NCI-H1048 (cell line): ENCODE data around the gene PCDHGA6.
"Not testable (repeated sequence)": the region's sequence is repeated elsewhere in the genome, so short reads cannot be mapped to it uniquely, and the experiment has no call there.

Experiments used
- DNase-seq: peaks from one replicate; lab custom pipeline; 2025; lab: John Stamatoyannopoulos, UW

The PCDHGA6 gene

GRCh38 chr5:141360685-141361084, 13.0 kb upstream of the PCDHGA6 start:
- DNase-seq = no peak

- DNase-seq = no peak
Observed at GRCh38 chr5:141362719-141363118, 11.0 kb upstream of the PCDHGA6 start.

DNA sequence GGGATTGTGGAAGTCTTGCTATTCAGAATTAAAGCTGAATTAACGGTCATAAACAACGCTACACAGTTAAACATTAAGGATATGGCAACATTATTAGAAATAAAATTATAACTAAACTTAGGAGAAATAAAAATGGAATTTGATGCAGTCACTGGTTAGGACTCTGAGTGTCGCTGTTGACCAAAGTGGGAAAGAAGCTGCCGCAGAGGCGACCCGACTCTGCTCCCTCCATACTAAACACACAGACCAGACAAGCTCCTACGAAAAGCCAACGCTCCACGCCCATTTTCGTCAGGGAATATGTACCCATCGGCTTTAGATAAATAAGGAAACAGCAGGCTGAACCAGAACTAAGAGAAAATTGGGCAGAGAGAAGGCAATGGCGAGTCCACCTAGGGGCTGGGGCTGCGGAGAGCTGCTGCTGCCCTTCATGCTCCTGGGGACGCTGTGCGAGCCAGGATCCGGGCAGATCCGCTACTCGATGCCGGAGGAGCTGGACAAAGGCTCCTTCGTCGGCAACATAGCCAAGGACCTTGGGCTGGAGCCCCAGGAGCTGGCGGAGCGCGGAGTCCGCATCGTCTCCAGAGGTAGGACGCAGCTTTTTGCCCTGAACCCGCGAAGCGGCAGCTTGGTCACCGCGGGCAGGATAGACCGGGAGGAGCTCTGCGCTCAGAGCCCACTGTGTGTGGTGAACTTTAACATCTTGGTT, 9.6 kb upstream of the PCDHGA6 start, which contains the start of gene PCDHGA5:
Gene PCDHGA5 (plus strand): TSS at position 211 of the 709 bp plus-strand sequence. CDS start 169 bp downstream, at position 380.
- DNase-seq = no peak

GRCh38 chr5:141366016-141366896, 7.4 kb upstream of the PCDHGA6 start:
- no peak for DNase-seq

DNA sequence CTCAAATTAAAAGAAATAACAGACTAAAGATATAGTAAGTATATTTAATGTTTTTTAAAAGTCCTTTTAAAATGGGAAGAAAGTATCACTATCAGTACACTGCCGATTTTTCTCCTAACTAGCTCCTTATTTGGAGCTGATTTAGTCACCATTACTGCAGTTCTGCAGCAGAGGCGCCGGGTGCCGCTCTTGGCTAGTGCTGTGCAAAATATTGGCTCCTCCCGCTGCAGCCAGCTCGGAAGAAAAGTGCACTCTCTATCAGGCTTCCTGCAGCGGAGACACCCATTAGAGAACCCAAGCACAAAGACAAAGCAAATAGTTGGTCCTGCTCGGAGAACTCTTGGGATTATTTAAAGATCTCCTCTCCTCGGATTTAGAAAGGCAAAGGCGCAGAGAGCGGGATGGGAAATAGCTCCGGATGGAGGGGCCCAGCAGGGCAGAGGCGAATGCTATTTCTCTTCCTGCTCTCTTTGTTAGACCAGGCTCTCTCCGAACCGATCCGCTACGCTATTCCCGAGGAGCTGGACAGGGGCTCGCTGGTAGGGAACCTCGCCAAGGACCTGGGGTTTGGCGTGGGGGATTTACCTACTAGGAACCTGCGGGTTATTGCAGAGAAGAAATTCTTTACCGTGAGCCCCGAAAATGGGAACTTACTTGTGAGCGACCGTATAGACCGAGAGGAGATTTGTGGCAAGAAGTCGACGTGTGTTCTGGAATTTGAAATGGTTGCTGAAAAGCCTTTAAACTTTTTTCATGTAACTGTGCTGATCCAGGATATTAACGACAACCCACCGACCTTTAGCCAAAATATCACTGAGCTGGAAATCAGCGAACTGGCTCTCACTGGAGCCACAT, 3.5 kb upstream of the PCDHGA6 start, which contains the start of gene PCDHGB3:
Gene PCDHGB3 (plus strand): TSS at position 249 of the 855 bp plus-strand sequence. CDS start 153 bp downstream, at position 402.
- no peak for DNase-seq

DNA sequence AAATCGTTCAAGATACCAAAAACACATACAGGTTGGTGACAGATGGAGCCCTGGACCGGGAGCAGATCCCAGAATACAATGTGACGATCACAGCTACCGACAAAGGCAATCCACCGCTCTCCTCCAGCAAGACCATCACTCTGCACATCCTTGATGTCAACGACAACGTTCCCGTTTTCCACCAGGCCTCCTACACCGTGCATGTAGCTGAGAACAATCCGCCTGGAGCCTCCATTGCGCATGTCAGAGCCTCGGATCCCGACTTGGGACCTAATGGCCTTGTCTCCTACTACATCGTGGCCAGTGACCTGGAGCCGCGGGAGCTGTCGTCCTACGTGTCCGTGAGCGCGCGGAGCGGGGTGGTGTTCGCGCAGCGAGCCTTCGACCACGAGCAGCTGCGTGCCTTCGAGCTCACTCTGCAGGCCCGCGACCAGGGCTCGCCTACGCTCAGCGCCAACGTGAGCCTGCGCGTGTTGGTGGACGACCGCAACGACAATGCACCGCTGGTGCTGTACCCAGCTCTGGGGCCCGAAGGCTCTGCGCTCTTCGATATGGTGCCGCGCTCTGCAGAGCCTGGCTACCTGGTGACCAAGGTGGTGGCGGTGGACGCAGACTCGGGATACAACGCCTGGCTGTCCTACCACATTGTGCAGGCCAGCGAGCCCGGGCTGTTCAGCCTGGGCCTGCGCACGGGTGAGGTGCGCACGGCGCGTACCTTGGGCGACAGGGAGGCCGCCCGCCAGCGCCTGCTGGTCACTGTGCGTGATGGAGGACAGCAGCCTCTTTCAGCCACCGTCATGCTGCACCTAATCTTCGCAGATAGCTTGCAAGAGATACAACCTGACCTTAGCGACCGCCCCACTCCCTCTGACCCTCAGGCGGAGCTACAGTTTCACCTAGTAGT, 1.9 kb upstream of the PCDHGA6 start:
- no peak for DNase-seq

- DNase-seq = no peak
Observed at GRCh38 chr5:141374627-141375026, 936 bp downstream of the PCDHGA6 start.

DNA sequence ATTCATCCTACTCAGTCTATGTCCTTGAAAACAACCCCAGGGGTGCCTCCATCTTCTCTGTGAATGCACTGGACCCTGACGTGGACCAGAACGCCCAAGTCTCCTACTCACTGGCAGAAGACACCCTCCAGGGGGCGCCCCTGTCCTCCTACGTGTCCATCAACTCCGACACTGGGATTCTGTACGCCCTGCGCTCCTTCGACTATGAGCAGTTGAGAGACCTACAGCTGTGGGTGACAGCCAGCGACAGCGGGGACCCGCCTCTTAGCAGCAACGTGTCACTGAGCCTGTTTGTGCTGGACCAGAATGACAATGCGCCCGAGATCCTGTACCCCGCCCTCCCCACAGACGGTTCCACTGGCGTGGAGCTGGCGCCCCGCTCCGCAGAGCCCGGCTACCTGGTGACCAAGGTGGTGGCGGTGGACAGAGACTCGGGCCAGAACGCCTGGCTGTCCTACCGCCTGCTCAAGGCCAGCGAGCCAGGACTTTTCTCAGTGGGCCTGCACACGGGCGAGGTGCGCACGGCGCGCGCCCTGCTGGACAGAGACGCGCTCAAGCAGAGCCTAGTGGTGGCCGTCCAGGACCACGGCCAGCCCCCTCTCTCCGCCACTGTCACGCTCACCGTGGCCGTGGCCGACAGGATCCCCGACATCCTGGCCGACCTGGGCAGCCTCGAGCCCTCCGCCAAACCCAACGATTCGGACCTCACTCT, 1.9 kb downstream of the PCDHGA6 start:
- DNase-seq = not testable (repeated sequence)

- DNase-seq = no peak
Observed at GRCh38 chr5:141382469-141383294, 9.0 kb downstream of the PCDHGA6 start, which contains the start of gene PCDHGA7. TSS of gene PCDHGA7 (plus strand) at chr5:141382742. CDS start at chr5:141382900, 158 bp downstream.

- DNase-seq = no peak
Observed at GRCh38 chr5:141383345-141383744, 9.7 kb downstream of the PCDHGA6 start.

DNA sequence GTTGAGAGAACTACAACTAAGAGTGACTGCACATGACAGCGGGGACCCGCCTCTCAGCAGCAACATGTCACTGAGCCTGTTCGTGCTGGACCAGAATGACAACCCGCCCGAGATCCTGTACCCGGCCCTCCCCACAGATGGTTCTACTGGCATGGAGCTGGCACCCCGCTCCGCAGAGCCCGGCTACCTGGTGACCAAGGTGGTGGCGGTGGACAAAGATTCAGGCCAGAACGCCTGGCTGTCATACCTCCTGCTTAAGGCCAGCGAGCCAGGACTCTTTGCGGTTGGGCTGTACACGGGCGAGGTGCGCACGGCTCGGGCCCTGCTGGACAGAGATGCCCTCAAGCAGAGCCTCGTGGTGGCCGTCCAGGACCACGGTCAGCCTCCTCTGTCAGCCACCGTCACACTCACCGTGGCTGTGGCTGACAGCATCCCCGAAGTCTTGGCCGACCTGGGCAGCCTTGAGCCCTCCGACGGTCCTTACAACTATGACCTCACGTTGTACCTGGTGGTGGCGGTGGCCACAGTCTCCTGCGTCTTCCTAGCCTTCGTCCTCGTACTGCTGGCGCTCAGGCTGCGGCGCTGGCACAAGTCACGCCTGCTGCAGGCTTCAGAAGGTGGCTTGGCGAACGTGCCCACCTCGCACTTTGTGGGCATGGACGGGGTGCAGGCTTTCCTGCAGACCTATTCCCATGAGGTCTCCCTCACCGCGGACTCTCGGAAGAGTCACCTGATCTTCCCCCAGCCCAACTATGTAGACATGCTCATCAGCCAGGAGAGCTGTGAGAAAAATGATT, 11.0 kb downstream of the PCDHGA6 start:
- no peak for DNase-seq

- not testable (repeated sequence) for DNase-seq
Observed at GRCh38 chr5:141387557-141388311, 14.0 kb downstream of the PCDHGA6 start, which contains the start of gene PCDHGB4. TSS of gene PCDHGB4 (plus strand) at chr5:141387698. CDS start at chr5:141387885, 187 bp downstream.

DNA sequence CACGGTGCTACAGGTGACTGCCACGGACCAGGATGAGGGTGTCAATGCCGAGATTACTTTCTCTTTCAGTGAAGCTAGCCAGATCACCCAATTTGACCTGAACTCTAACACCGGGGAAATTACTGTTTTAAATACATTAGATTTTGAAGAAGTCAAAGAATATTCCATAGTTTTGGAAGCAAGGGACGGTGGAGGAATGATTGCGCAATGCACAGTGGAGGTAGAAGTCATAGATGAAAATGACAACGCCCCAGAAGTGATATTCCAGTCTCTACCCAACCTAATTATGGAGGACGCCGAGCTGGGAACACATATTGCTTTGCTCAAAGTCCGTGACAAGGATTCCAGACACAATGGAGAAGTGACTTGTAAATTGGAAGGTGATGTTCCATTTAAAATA, 15.0 kb downstream of the PCDHGA6 start:
- no peak for DNase-seq

DNA sequence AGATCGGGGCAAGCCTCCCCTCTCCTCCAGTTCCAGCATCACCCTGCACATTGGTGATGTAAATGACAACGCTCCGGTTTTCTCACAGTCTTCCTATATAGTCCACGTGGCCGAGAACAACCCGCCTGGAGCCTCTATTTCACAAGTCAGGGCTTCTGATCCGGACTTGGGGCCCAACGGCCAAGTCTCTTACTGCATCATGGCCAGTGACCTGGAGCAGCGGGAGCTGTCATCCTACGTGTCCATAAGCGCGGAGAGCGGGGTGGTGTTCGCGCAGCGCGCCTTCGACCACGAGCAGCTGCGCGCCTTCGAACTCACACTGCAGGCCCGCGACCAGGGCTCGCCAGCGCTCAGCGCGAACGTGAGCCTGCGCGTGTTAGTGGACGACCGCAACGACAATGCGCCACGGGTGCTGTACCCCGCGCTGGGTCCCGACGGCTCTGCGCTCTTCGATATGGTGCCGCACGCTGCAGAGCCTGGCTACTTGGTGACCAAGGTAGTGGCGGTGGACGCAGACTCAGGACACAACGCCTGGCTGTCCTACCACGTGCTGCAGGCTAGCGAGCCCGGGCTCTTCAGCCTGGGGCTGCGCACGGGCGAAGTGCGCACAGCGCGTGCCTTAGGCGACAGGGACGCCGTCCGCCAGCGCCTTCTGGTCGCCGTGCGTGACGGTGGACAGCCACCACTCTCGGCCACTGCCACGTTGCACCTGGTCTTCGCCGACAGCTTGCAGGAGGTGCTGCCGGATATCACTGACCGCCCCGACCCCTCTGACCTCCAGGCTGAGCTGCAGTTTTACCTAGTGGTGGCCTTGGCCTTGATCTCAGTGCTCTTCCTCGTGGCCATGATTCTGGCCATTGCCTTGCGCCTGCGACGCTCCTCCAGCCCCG, 15.7 kb downstream of the PCDHGA6 start:
- DNase-seq = no peak

GRCh38 chr5:141392429-141393198, 18.9 kb downstream of the PCDHGA6 start, which contains the start of gene PCDHGA8:
TSS of gene PCDHGA8 (plus strand) at chr5:141392633. CDS start at chr5:141392814, 181 bp downstream.
- DNase-seq = no peak

DNA sequence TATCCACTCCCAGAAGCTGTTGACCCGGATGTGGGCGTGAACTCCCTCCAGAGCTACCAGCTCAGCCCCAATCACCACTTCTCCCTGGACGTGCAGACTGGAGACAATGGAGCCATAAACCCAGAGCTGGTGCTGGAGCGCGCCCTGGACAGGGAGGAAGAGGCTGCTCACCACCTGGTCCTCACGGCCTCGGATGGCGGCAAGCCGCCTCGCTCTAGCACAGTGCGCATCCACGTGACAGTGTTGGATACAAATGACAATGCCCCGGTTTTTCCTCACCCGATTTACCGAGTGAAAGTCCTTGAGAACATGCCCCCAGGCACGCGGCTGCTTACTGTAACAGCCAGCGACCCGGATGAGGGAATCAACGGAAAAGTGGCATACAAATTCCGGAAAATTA, 19.6 kb downstream of the PCDHGA6 start:
- no peak for DNase-seq
